ENCODE results near the gene PRSS57.
"Not testable (repeated sequence)": the region's sequence is repeated elsewhere in the genome, so short reads cannot be mapped to it uniquely, and the experiment has no call there.

PRSS57 gene

GRCh38 chr19:723247-723646, 28.0 kb upstream of the PRSS57 start:
- no peak for DNase-seq (ENCODE audit: low spot score)

GRCh38 chr19:722553-723101, 27.4 kb upstream of the PRSS57 start:
- no peak for DNase-seq (ENCODE audit: low spot score)

- no peak for DNase-seq (ENCODE audit: low spot score)
These were observed 25.3 kb upstream of the PRSS57 start for GRCh38 chr19:720345-721160.

- DNase-seq (ENCODE audit: low spot score), result no peak
These were observed 24.5 kb upstream of the PRSS57 start for GRCh38 chr19:719636-720344.

GRCh38 chr19:718991-719512, 23.8 kb upstream of the PRSS57 start:
- DNase-seq (ENCODE audit: low spot score), result peak; percentile 54

- DNase-seq (ENCODE audit: low spot score), result no peak
These were observed 23.1 kb upstream of the PRSS57 start for GRCh38 chr19:718251-718951.

GRCh38 chr19:715347-715746, 20.1 kb upstream of the PRSS57 start:
- no peak for DNase-seq (ENCODE audit: low spot score)

- no peak for DNase-seq (ENCODE audit: low spot score)
These were observed 16.0 kb upstream of the PRSS57 start for GRCh38 chr19:711254-711653.

GRCh38 chr19:710767-711166, 15.5 kb upstream of the PRSS57 start:
- no peak for DNase-seq (ENCODE audit: low spot score)

- DNase-seq (ENCODE audit: low spot score), result no peak
These were observed 14.8 kb upstream of the PRSS57 start for GRCh38 chr19:709965-710571.

- DNase-seq (ENCODE audit: low spot score), result no peak
These were observed 14.1 kb upstream of the PRSS57 start for GRCh38 chr19:709196-709964.

GRCh38 chr19:708154-709143, 13.2 kb upstream of the PRSS57 start, which contains the start of gene PALM:
TSS of gene PALM (plus strand) at chr19:708935. CDS start at chr19:709147, 212 bp downstream.
- DNase-seq (ENCODE audit: low spot score), result no peak

- no peak for DNase-seq (ENCODE audit: low spot score)
These were observed 9.1 kb upstream of the PRSS57 start for GRCh38 chr19:704447-704741.

GRCh38 chr19:703651-704446, 8.6 kb upstream of the PRSS57 start:
- DNase-seq (ENCODE audit: low spot score), result no peak

- DNase-seq (ENCODE audit: low spot score), result no peak
These were observed 8.0 kb upstream of the PRSS57 start for GRCh38 chr19:703329-703650.

- DNase-seq (ENCODE audit: low spot score), result not testable (repeated sequence)
These were observed 7.6 kb upstream of the PRSS57 start for GRCh38 chr19:702847-703246.

GRCh38 chr19:699885-700284, 4.6 kb upstream of the PRSS57 start:
- DNase-seq (ENCODE audit: low spot score), result not testable (repeated sequence)

- not testable (repeated sequence) for DNase-seq (ENCODE audit: low spot score)
These were observed 3.3 kb upstream of the PRSS57 start for GRCh38 chr19:698529-698928.
